Endothelial cell (in vitro differentiated cells): Measurements from ENCODE around the gene ZNF280D. TPM values are rescaled to one million over a fixed set of nuclear protein-coding genes. Genes with fewer than 3 reads are reported as not detected.

Experiments used
- DNase-seq: peaks from one replicate; pipeline ENCODE4 v3.0.0; 2021; ENCODE audit warnings: low spot score
- H3K27ac Mint-ChIP-seq: one replicate; pipeline ENCODE4 v1.8.0; 2021; ENCODE audit warnings: mixed read lengths, inconsistent platforms; ENCODE audit not compliant: unreplicated experiment
- H3K27me3 Mint-ChIP-seq: one replicate; pipeline ENCODE4 v1.8.0; 2021; ENCODE audit warnings: mild to moderate bottlenecking, moderate library complexity, mixed read lengths, inconsistent platforms; ENCODE audit not compliant: unreplicated experiment
- H3K36me3 Mint-ChIP-seq: one replicate; pipeline ENCODE4 v1.8.0; 2021; ENCODE audit warnings: mild to moderate bottlenecking, low read depth, mixed read lengths, inconsistent platforms; ENCODE audit not compliant: unreplicated experiment
- H3K4me1 Mint-ChIP-seq: one replicate; pipeline ENCODE4 v1.8.0; 2021; ENCODE audit warnings: mild to moderate bottlenecking, mixed read lengths, inconsistent platforms; ENCODE audit not compliant: unreplicated experiment
- H3K4me3 Mint-ChIP-seq: one replicate; pipeline ENCODE4 v1.8.0; 2021; ENCODE audit warnings: mild to moderate bottlenecking, mixed read lengths, inconsistent platforms; ENCODE audit not compliant: unreplicated experiment
- H3K9me3 Mint-ChIP-seq: one replicate; pipeline ENCODE4 v1.8.0; 2021; ENCODE audit warnings: mixed read lengths, inconsistent platforms; ENCODE audit not compliant: unreplicated experiment
- total RNA-seq: library from RNA; stranded (reverse); fragmentation: NEBNext Ultra II Directional; extraction: Animal tissue kit (Norgen Biotek cat#: 25700); gene quantifications from one replicate; pipeline ENCODE4 v1.2.1, GENCODE V29; 2021; ENCODE audit not compliant: unreplicated experiment
- TF ChIP-seq, protein P1 (sequence below): fragments of 200-600 bp; sonication (generic); IDR thresholded peaks from one replicate; pipeline ENCODE4 v1.5.0; 2021; ENCODE audit warnings: antibody characterized with exemption; ENCODE audit not compliant: unreplicated experiment

Gene ZNF280D
- total RNA-seq, 1 donor from 2014 or later, result 34.6 TPM

DNA sequence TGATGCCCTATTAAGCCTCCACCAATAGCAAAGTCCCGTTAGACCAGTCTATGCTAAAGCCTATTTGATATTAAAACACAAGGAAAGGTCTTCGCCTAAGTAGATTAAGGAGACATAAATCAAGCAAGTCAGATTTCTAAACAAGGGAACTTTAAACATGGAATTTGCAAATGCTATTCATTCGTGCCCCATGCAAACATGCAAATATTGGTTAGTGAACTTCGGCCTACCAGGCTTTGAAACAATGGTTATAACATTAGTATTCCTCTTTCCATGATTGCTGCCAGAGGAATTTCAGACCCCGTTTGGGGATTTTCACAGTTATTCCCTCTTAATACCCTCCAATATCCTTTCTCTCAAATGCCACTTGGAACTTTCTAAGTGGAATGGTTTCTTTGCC lies 36.9 kb upstream of the ZNF280D start:
- Mint-ChIP-seq H3K9me3 (no peaks in the 10 kb centered on the region), H3K27me3 (peaks cover 2% of the 10 kb centered on the region), H3K4me3 (no peak overlapping the region), H3K27ac (no peak overlapping the region), H3K36me3 (no peaks in the 10 kb centered on the region), H3K4me1 (peaks cover 15% of the 10 kb centered on the region)
- TF ChIP-seq, protein P1, sequence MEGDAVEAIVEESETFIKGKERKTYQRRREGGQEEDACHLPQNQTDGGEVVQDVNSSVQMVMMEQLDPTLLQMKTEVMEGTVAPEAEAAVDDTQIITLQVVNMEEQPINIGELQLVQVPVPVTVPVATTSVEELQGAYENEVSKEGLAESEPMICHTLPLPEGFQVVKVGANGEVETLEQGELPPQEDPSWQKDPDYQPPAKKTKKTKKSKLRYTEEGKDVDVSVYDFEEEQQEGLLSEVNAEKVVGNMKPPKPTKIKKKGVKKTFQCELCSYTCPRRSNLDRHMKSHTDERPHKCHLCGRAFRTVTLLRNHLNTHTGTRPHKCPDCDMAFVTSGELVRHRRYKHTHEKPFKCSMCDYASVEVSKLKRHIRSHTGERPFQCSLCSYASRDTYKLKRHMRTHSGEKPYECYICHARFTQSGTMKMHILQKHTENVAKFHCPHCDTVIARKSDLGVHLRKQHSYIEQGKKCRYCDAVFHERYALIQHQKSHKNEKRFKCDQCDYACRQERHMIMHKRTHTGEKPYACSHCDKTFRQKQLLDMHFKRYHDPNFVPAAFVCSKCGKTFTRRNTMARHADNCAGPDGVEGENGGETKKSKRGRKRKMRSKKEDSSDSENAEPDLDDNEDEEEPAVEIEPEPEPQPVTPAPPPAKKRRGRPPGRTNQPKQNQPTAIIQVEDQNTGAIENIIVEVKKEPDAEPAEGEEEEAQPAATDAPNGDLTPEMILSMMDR, result no peak
- no peak for DNase-seq

- no peaks in the 10 kb centered on the region for H3K36me3 Mint-ChIP-seq
- no peak overlapping the region for H3K27ac Mint-ChIP-seq
- H3K9me3 Mint-ChIP-seq, result no peaks in the 10 kb centered on the region
- no peak overlapping the region for H3K4me3 Mint-ChIP-seq
- peaks cover 5% of the 10 kb centered on the region for H3K4me1 Mint-ChIP-seq
- no peak for DNase-seq
- TF ChIP-seq, protein P1, result no peak
- peaks cover 2% of the 10 kb centered on the region for H3K27me3 Mint-ChIP-seq
Measured at GRCh38 chr15:56767315-56767714, 34.0 kb upstream of the ZNF280D start.

GRCh38 chr15:56765251-56765650 lies 31.9 kb upstream of the ZNF280D start:
- Mint-ChIP-seq H3K4me1 (peaks cover 5% of the 10 kb centered on the region), H3K4me3 (no peak overlapping the region), H3K27ac (no peak overlapping the region), H3K27me3 (no peaks in the 10 kb centered on the region), H3K36me3 (no peaks in the 10 kb centered on the region), H3K9me3 (no peaks in the 10 kb centered on the region)
- DNase-seq, result no peak
- TF ChIP-seq, protein P1, result no peak

DNA sequence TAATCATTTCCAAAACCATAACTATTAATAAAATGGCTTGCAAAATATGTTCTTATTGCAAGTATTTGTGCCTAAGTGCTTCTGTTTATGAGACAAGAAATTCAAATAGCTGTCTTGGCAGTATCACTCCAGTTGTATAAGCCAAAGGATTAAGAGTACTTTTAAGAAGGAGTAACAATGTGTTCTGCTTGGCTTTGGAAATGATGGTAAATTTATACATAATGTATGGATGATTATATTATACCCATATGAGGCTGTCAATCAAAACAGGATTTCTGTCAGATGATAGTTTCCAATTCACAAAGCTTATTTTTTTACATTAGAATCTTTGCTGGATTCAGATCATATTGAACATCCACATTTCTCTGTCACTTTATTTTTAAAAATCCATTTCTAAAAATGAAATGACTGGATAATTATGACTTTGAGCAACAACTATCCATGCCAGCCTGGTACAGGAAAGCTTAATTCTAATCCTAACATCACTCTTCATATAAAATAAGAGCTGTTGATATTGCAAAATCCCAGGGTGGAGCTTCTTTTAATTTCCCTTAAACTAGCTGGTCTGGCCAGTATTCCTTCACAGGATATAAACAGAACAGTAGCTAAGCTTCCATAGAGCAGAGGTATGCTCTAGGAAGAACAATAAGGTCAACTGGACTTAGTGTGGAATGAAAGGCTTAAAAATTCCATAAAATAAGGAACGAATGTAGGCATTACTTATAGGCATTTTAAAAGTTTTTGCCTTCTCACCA lies 30.0 kb upstream of the ZNF280D start:
- Mint-ChIP-seq H3K27me3 (peaks cover 3% of the 10 kb centered on the region), H3K27ac (no peak overlapping the region), H3K4me3 (no peak overlapping the region), H3K9me3 (no peaks in the 10 kb centered on the region), H3K36me3 (no peaks in the 10 kb centered on the region), H3K4me1 (peaks cover 5% of the 10 kb centered on the region)
- TF ChIP-seq, protein P1, result no peak
- no peak for DNase-seq

- TF ChIP-seq, protein P1, result no peak
- no peaks in the 10 kb centered on the region for H3K36me3 Mint-ChIP-seq
- H3K27ac Mint-ChIP-seq, result no peak overlapping the region
- H3K27me3 Mint-ChIP-seq, result peaks cover 3% of the 10 kb centered on the region
- H3K4me3 Mint-ChIP-seq, result no peak overlapping the region
- H3K9me3 Mint-ChIP-seq, result no peaks in the 10 kb centered on the region
- DNase-seq, result no peak
- H3K4me1 Mint-ChIP-seq, result peaks cover 7% of the 10 kb centered on the region
Measured at GRCh38 chr15:56760186-56760585, 26.9 kb upstream of the ZNF280D start.
